ENCODE data around the gene PPY. TPM values are rescaled to one million over a fixed set of nuclear protein-coding genes. Genes with fewer than 3 reads are reported as not detected.

The PPY gene
- total RNA-seq, 1 donor from 2014 or later: not detected

Other genes with a start within 250 kb of the PPY start
- gene SOST, start 183.7 kb downstream of the PPY start, total RNA-seq: not detected in 2 replicates
- gene DUSP3, start 163.5 kb downstream of the PPY start, total RNA-seq: 12.6 and 14.8 TPM in 2 replicates
- not detected in 2 replicates for gene CFAP97D1, start 162.0 kb downstream of the PPY start, total RNA-seq
- gene MPP3, start 109.3 kb downstream of the PPY start, total RNA-seq: 0.14 and 0.21 TPM in 2 replicates
- not detected in 2 replicates for gene CD300LG, start 95.3 kb downstream of the PPY start, total RNA-seq
- 1.2 and 1.4 TPM in 2 replicates for gene MPP2, start 34.9 kb downstream of the PPY start, total RNA-seq
- 0.18 TPM in 1 of 2 replicates, not detected in the other for gene PYY, start 11.5 kb upstream of the PPY start, total RNA-seq
- 0.28 and 0.82 TPM in 2 replicates for gene NAGS, start 62.1 kb upstream of the PPY start, total RNA-seq
- 29.5 and 29.9 TPM in 2 replicates for gene TMEM101, start 72.5 kb upstream of the PPY start, total RNA-seq
- gene LSM12, start 124.2 kb upstream of the PPY start, total RNA-seq: 81.4 and 88.4 TPM in 2 replicates
- 36.3 and 39.2 TPM in 2 replicates for gene G6PC3, start 128.3 kb upstream of the PPY start, total RNA-seq
- 18.7 and 19.9 TPM in 2 replicates for gene HDAC5, start 181.2 kb upstream of the PPY start, total RNA-seq
- gene HROB, start 199.5 kb upstream of the PPY start, total RNA-seq: 20.7 and 24.1 TPM in 2 replicates
- 0.21 and 0.59 TPM in 2 replicates for gene ASB16, start 228.2 kb upstream of the PPY start, total RNA-seq
- 20.4 and 20.9 TPM in 2 replicates for gene TMUB2, start 244.5 kb upstream of the PPY start, total RNA-seq